Hepatocyte (in vitro differentiated cells): ENCODE results near the gene USP10.

ENCODE experiments used
- CTCF ChIP-seq: fragments of 200-600 bp; sonication (generic); IDR thresholded peaks from 2 replicates; pipeline ENCODE4 v1.5.1; 2016; ENCODE audit warnings: antibody characterized with exemption, mild to moderate bottlenecking; ENCODE audit not compliant: poor library complexity
- EZH2 ChIP-seq: fragments of 200-600 bp; sonication (generic); IDR thresholded peaks from 2 replicates; pipeline ENCODE4 v1.6.1; 2016; ENCODE audit warnings: antibody characterized with exemption, mild to moderate bottlenecking, borderline replicate concordance
- EZH2phosphoT487 ChIP-seq: fragments of 200-600 bp; sonication (generic); IDR thresholded peaks from one replicate; pipeline ENCODE4 v1.6.1; 2018; ENCODE audit warnings: antibody characterized with exemption, mild to moderate bottlenecking, low read depth, moderate library complexity; ENCODE audit not compliant: unreplicated experiment, severe bottlenecking

DNA sequence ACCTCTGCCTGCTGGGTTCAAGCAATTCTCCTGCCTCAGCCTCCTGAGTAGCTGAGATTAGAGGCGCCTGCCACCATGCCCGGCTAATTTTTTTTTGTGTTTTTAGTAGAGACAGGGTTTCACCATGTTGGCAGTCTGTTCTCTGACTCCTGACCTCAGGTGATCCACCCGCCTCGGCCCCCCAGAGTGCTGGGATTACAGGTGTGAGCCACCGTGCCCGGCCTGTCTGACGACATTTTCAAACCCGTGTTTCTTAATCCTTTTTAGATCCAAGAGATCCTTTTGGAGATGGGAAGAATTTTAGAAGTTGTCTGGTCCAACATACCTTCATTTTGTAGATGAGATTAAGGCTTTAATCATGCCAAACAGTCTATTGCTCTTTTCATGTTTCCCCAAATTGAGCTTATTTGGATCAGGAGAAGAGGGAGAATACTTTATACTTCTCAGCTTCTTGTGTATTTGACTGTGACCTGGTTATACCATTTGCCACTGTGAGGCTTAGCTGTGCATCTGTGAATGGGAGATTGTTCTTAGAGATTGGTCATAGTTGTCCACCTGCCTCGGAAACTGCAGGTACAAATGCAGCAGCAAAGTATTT is 25.8 kb downstream of the USP10 start:
- TF ChIP-seq EZH2 (no peak), CTCF (no peak), EZH2phosphoT487 (no peak)
